SK-N-SH (cell line): ENCODE data around the gene GHR. TPM values are rescaled to one million over a fixed set of nuclear protein-coding genes. Genes with fewer than 3 reads are reported as not detected.

Source experiments
- CTCF ChIA-PET: fragments of 300-600, 350-600 bp; formaldehyde crosslinking; extraction: SDS; loops from one replicate; lab custom pipeline; 2021; lab: Yijun Ruan, JAX
- POLR2A ChIA-PET: fragments of 350-600 bp; sonication (Branson Sonifier 250); formaldehyde crosslinking; extraction: SDS; loops from one replicate; lab custom pipeline; 2020; ENCODE audit warnings: antibody characterized with exemption, inconsistent platforms; lab: Yijun Ruan, JAX
- DNase-seq: peaks from one replicate; pipeline ENCODE4 v3.0.0; 2012
- H2AFZ ChIP-seq: fragments of 200-600 bp; sonication (generic); 2 replicates; pipeline ENCODE4 v1.8.1; 2016; ENCODE audit warnings: antibody characterized with exemption, mild to moderate bottlenecking, low read depth
- H3F3A ChIP-seq: fragments of 200-600 bp; sonication (generic); replicated peaks from 2 replicates; pipeline ENCODE3; 2016; ENCODE audit warnings: antibody characterized with exemption, mild to moderate bottlenecking; ENCODE audit not compliant: insufficient read depth
- H3K27ac ChIP-seq, 2 experiments: fragments of 200-500 bp in 1 of 2; fragments of 200-600 bp in 1 of 2; sonication (Bioruptor generic) in 1 of 2; sonication (generic), shearing (Covaris generic) in 1 of 2; 2 replicates each; pipeline versions ENCODE4 v1.5.1 to v1.6.1; 2014 to 2016; ENCODE audit warnings: low read depth in 2 of 2, inconsistent platforms in 1 of 2, low read length in 1 of 2, mild to moderate bottlenecking in 1 of 2, mixed read lengths in 1 of 2
- H3K27me3 ChIP-seq: fragments of 200-600 bp; sonication (generic), shearing (Covaris generic); 2 replicates; pipeline ENCODE4 v1.6.1; 2016; ENCODE audit warnings: mixed run types; ENCODE audit not compliant: insufficient read depth
- H3K36me3 ChIP-seq, 2 experiments: fragments of 200-500 bp in 1 of 2; fragments of 200-600 bp in 1 of 2; sonication (Bioruptor generic) in 1 of 2; sonication (generic) in 1 of 2; replicated peaks in 1 of 2; 2 replicates each; pipeline versions ENCODE3 to v1.5.1; 2014 to 2016; ENCODE audit warnings: low read length in 1 of 2, mild to moderate bottlenecking in 1 of 2; ENCODE audit not compliant: insufficient read depth in 2 of 2, control insufficient read depth in 1 of 2
- H3K4me1 ChIP-seq, 2 experiments: fragments of 200-500 bp in 1 of 2; fragments of 200-600 bp in 1 of 2; sonication (Bioruptor generic) in 1 of 2; sonication (generic), shearing (Covaris generic) in 1 of 2; 2 replicates each; pipeline versions ENCODE4 v1.5.1 to v1.6.1; 2014 to 2016; ENCODE audit warnings: low read depth in 1 of 2, low read length in 1 of 2, mixed run types in 1 of 2; ENCODE audit not compliant: insufficient read depth in 2 of 2, control insufficient read depth in 1 of 2
- H3K4me2 ChIP-seq: fragments of 200-600 bp; sonication (generic), shearing (Covaris generic); 2 replicates; pipeline ENCODE4 v1.6.1; 2017; ENCODE audit warnings: mixed run types
- H3K4me3 ChIP-seq, 2 experiments: fragments of 200-500 bp in 1 of 2; fragments of 200-600 bp in 1 of 2; sonication (Bioruptor generic) in 1 of 2; sonication (generic), shearing (Covaris generic) in 1 of 2; 2 replicates each; pipeline versions ENCODE4 v1.5.1 to v1.8.1; 2014 to 2016; ENCODE audit warnings: low read depth in 2 of 2, inconsistent platforms in 1 of 2, low read length in 1 of 2, mild to moderate bottlenecking in 1 of 2, mixed read lengths in 1 of 2, moderate library complexity in 1 of 2
- H3K79me2 ChIP-seq: fragments of 200-600 bp; sonication (generic); 2 replicates; pipeline ENCODE4 v1.8.1; 2017; ENCODE audit warnings: mild to moderate bottlenecking; ENCODE audit not compliant: insufficient read depth
- H3K9ac ChIP-seq: fragments of 200-600 bp; sonication (generic); 2 replicates; pipeline ENCODE4 v1.6.1; 2017; ENCODE audit warnings: mixed run types
- H3K9me2 ChIP-seq: fragments of 200-600 bp; sonication (generic); 2 replicates; pipeline ENCODE4 v1.6.1; 2017; ENCODE audit warnings: mixed run types
- H3K9me3 ChIP-seq: fragments of 200-600 bp; sonication (generic); 2 replicates; pipeline ENCODE4 v1.6.1; 2017; ENCODE audit warnings: mixed run types, mild to moderate bottlenecking, moderate library complexity
- H4K20me1 ChIP-seq: fragments of 200-600 bp; sonication (generic); 2 replicates; pipeline ENCODE4 v1.6.1; 2017; ENCODE audit warnings: mild to moderate bottlenecking, mixed run types; ENCODE audit not compliant: insufficient read depth
- CHD2 ChIP-seq: fragments of 150-350 bp; IDR thresholded peaks from 2 replicates; pipeline ENCODE4 v1.6.1; 2018; ENCODE audit warnings: low read length; ENCODE audit not compliant: partially characterized antibody
- ELF1 ChIP-seq: IDR thresholded peaks from 2 replicates; pipeline ENCODE4 v1.4.0; 2012
- EZH2phosphoT487 ChIP-seq: fragments of 200-600 bp; sonication (generic); IDR thresholded peaks from 2 replicates; pipeline ENCODE4 v1.6.1; 2017; ENCODE audit warnings: low read depth, mixed run types, mild to moderate bottlenecking, antibody characterized with exemption, moderate library complexity, borderline replicate concordance
- FOSL2 ChIP-seq: IDR thresholded peaks from 2 replicates; pipeline ENCODE4 v1.4.0; 2012; ENCODE audit warnings: low read depth, mild to moderate bottlenecking, moderate library complexity, borderline replicate concordance
- FOXJ3 ChIP-seq: sonication (generic); formaldehyde crosslinking; IDR thresholded peaks from 2 replicates; pipeline ENCODE4 v1.5.1; 2020; ENCODE audit warnings: mild to moderate bottlenecking, missing genetic modification reagents
- FOXM1 ChIP-seq: IDR thresholded peaks from 2 replicates; pipeline ENCODE4 v1.4.0; 2012; ENCODE audit warnings: low read depth, mild to moderate bottlenecking
- GATA2 ChIP-seq: sonication (generic); formaldehyde crosslinking; IDR thresholded peaks from 2 replicates; pipeline ENCODE4 v1.5.0; 2020; ENCODE audit warnings: mild to moderate bottlenecking, missing genetic modification reagents
- IRF3 ChIP-seq: fragments of 150-350 bp; IDR thresholded peaks from 2 replicates; pipeline ENCODE4 v1.6.1; 2016; ENCODE audit warnings: mild to moderate bottlenecking, low read depth, low read length
- JUND ChIP-seq: IDR thresholded peaks from 2 replicates; pipeline ENCODE4 v1.4.0; 2012
- NFIC ChIP-seq: IDR thresholded peaks from 2 replicates; pipeline ENCODE4 v1.4.0; 2012; ENCODE audit warnings: borderline replicate concordance
- NRF1 ChIP-seq: IDR thresholded peaks from 2 replicates; pipeline ENCODE4 v1.6.1; 2012; ENCODE audit warnings: low read depth, mild to moderate bottlenecking, low read length
- POLR2AphosphoS5 ChIP-seq: IDR thresholded peaks from 2 replicates; pipeline ENCODE4 v1.6.1; 2012; ENCODE audit warnings: low read depth, low read length
- RAD21 ChIP-seq: IDR thresholded peaks from 2 replicates; pipeline ENCODE4 v1.6.1; 2012; ENCODE audit warnings: mild to moderate bottlenecking, low read length
- RCOR1 ChIP-seq: fragments of 150-350 bp; IDR thresholded peaks from 2 replicates; pipeline ENCODE4 v1.6.1; 2017; ENCODE audit warnings: antibody characterized with exemption, low read length
- SIN3A ChIP-seq: IDR thresholded peaks from 2 replicates; pipeline ENCODE4 v1.6.1; 2012; ENCODE audit warnings: low read depth, mild to moderate bottlenecking, low read length, moderate library complexity, borderline replicate concordance
- SMC3 ChIP-seq: IDR thresholded peaks from 2 replicates; pipeline ENCODE4 v1.6.1; 2012; ENCODE audit warnings: low read depth, low read length, improper control_type of control experiment
- TAF1 ChIP-seq: IDR thresholded peaks from 2 replicates; pipeline ENCODE4 v1.6.1; 2012; ENCODE audit warnings: low read depth, mild to moderate bottlenecking, low read length, moderate library complexity, borderline replicate concordance
- TCF12 ChIP-seq: IDR thresholded peaks from 2 replicates; pipeline ENCODE4 v1.4.0; 2012
- USF2 ChIP-seq: fragments of 150-350 bp; IDR thresholded peaks from 2 replicates; pipeline ENCODE4 v1.6.1; 2017; ENCODE audit warnings: antibody characterized with exemption, low read length, low read depth, borderline replicate concordance
- YY1 ChIP-seq: IDR thresholded peaks from 2 replicates; pipeline ENCODE4 v1.4.0; 2012; ENCODE audit warnings: low read depth, mild to moderate bottlenecking
- WGBS: methylation state at CpG from one replicate; pipeline ENCODE4 v1.1.6; 2017; ENCODE audit warnings: low lambda C conversion rate; 5-methylcytosine and 5-hydroxymethylcytosine counted together
- polyA plus RNA-seq, 3 experiments: library from polyadenylated mRNA; depleted of rRNA; stranded (reverse); fragments of >200 nt; gene quantifications; 2 replicates each; pipeline ENCODE4 v1.2.3, GENCODE V29; 2012

Gene GHR
- polyA plus RNA-seq, 1 of the 3 experiments (the other 2 are of a cell fraction) = 0.03 TPM

GRCh38 chr5:42566652-42567295 is 143.5 kb downstream of the GHR start:
- Histone ChIP-seq H4K20me1 (no peaks in the 10 kb centered on the region), H3K4me2 (no peak overlapping the region), H3F3A (no peaks in the 10 kb centered on the region), H3K4me3 (no peak overlapping the region), H3K9me3 (no peaks in the 10 kb centered on the region), H3K9ac (no peak overlapping the region), H3K4me1 (no peaks in the 10 kb centered on the region), H3K27ac (no peak overlapping the region), H2AFZ (no peak overlapping the region), H3K36me3 (no peaks in the 10 kb centered on the region), H3K79me2 (no peaks in the 10 kb centered on the region), H3K9me2 (no peaks in the 10 kb centered on the region), H3K27me3 (peaks cover 7% of the 10 kb centered on the region; the same call in 1 of the 2 replicates)
- TF ChIP-seq EZH2phosphoT487 = no peak
- no peak for TF ChIP-seq POLR2AphosphoS5
- TF ChIP-seq ELF1 = no peak
- no peak for TF ChIP-seq GATA2 (CRISPR knock-in tag)
- TF ChIP-seq SIN3A = no peak
- no peak for TF ChIP-seq JUND
- TF ChIP-seq YY1 = no peak
- no peak for TF ChIP-seq NRF1
- TF ChIP-seq TAF1 = no peak
- no peak for TF ChIP-seq FOXJ3 (CRISPR knock-in tag)
- TF ChIP-seq RAD21 = no peak
- TF ChIP-seq CHD2 = no peak
- no peak for TF ChIP-seq USF2
- TF ChIP-seq NFIC = no peak
- no peak for TF ChIP-seq FOSL2
- no peak for TF ChIP-seq IRF3
- TF ChIP-seq TCF12 = no peak
- TF ChIP-seq RCOR1 = no peak
- no peak for TF ChIP-seq SMC3
- no peak for TF ChIP-seq FOXM1
- ChIA-PET POLR2A (no interaction called here), CTCF (no interaction called here)
- DNase-seq = no peak
- 1% methylated on average over 5 of the region's 5 CpGs for WGBS
